Measurements from ENCODE around the gene TBL3. TPM values are rescaled to one million over a fixed set of nuclear protein-coding genes. Genes with fewer than 3 reads are reported as not detected.
A peak's percentile ranks its signal among the peaks of the same experiment; 100 is the strongest.
"Not testable (repeated sequence)": the region's sequence is repeated elsewhere in the genome, so short reads cannot be mapped to it uniquely, and the experiment has no call there.

Gene TBL3
- total RNA-seq, result 20.5 and 21.2 TPM in 2 replicates

- DNase-seq (ENCODE audit: low read depth in 2 of 2), result peak; percentile 96 to 97
Observed at GRCh38 chr16:1971796-1972489, at the start of gene TBL3. Gene TBL3 (plus strand): TSS chr16:1972053. CDS start chr16:1972165, 112 bp downstream.

- DNase-seq (ENCODE audit: low read depth in 2 of 2), result no peak
Observed at GRCh38 chr16:1922357-1922756, 49.5 kb upstream of the TBL3 start.

- DNase-seq (ENCODE audit: low read depth in 2 of 2), result peak in 1 of 2 donors; percentile 48
Observed at GRCh38 chr16:1923299-1924034, 48.4 kb upstream of the TBL3 start.

GRCh38 chr16:1924095-1924494 is 47.8 kb upstream of the TBL3 start:
- DNase-seq (ENCODE audit: low read depth in 2 of 2), result no peak

GRCh38 chr16:1926271-1926670 is 45.6 kb upstream of the TBL3 start:
- DNase-seq (ENCODE audit: low read depth in 2 of 2), result no peak

- DNase-seq (ENCODE audit: low read depth in 2 of 2), result peak in 1 of 2 donors; percentile 26
Observed at GRCh38 chr16:1929105-1929504, 42.7 kb upstream of the TBL3 start.

GRCh38 chr16:1929578-1930337 is 42.1 kb upstream of the TBL3 start:
- peak; percentile 83 to 91 for DNase-seq (ENCODE audit: low read depth in 2 of 2)

- DNase-seq (ENCODE audit: low read depth in 2 of 2), result no peak
Observed at GRCh38 chr16:1930338-1930720, 41.5 kb upstream of the TBL3 start.

- peak in 1 of 2 donors; percentile 38 for DNase-seq (ENCODE audit: low read depth in 2 of 2)
Observed at GRCh38 chr16:1932050-1933028, 39.5 kb upstream of the TBL3 start.

GRCh38 chr16:1933097-1933661 is 38.7 kb upstream of the TBL3 start:
- DNase-seq (ENCODE audit: low read depth in 2 of 2), result no peak

- DNase-seq (ENCODE audit: low read depth in 2 of 2), result no peak
Observed at GRCh38 chr16:1936945-1937479, 34.8 kb upstream of the TBL3 start.

- DNase-seq (ENCODE audit: low read depth in 2 of 2), result no peak
Observed at GRCh38 chr16:1938316-1938715, 33.5 kb upstream of the TBL3 start.

GRCh38 chr16:1938910-1939309 is 32.9 kb upstream of the TBL3 start:
- DNase-seq (ENCODE audit: low read depth in 2 of 2), result no peak

GRCh38 chr16:1939833-1940232 is 32.0 kb upstream of the TBL3 start:
- DNase-seq (ENCODE audit: low read depth in 2 of 2), result not testable (repeated sequence)

GRCh38 chr16:1940273-1941161 is 31.3 kb upstream of the TBL3 start:
- DNase-seq (ENCODE audit: low read depth in 2 of 2), result no peak

GRCh38 chr16:1941162-1942046 is 30.4 kb upstream of the TBL3 start:
- no peak for DNase-seq (ENCODE audit: low read depth in 2 of 2)

- DNase-seq (ENCODE audit: low read depth in 2 of 2), result no peak
Observed at GRCh38 chr16:1942047-1942809, 29.6 kb upstream of the TBL3 start.
